WTC11 (cell line): Measurements from ENCODE around the gene GLUL.

ENCODE experiments used
- AFF4 ChIP-seq: sonication (generic); formaldehyde crosslinking; IDR thresholded peaks from 2 replicates; pipeline ENCODE4 v1.8.1; 2023; ENCODE audit warnings: mild to moderate bottlenecking, missing genetic modification reagents, borderline replicate concordance
- CTCF ChIP-seq: fragments of 200-600 bp; IDR thresholded peaks from 2 replicates; pipeline ENCODE4 v1.8.0; 2022; ENCODE audit warnings: antibody characterized with exemption
- ZNF138 ChIP-seq: sonication (generic); formaldehyde crosslinking; conservative IDR thresholded peaks from 2 replicates; pipeline ENCODE4 v1.8.1; 2022; ENCODE audit warnings: mild to moderate bottlenecking, moderate library complexity, missing genetic modification reagents

GRCh38 chr1:182370532-182370931, 21.1 kb downstream of the GLUL start:
- TF ChIP-seq CTCF (no peak), ZNF138 (CRISPR knock-in tag) (no peak), AFF4 (CRISPR knock-in tag) (no peak)
